ENCODE data around the gene MBD1.
"Not testable (repeated sequence)": the region's sequence is repeated elsewhere in the genome, so short reads cannot be mapped to it uniquely, and the experiment has no call there.

Gene MBD1

DNA sequence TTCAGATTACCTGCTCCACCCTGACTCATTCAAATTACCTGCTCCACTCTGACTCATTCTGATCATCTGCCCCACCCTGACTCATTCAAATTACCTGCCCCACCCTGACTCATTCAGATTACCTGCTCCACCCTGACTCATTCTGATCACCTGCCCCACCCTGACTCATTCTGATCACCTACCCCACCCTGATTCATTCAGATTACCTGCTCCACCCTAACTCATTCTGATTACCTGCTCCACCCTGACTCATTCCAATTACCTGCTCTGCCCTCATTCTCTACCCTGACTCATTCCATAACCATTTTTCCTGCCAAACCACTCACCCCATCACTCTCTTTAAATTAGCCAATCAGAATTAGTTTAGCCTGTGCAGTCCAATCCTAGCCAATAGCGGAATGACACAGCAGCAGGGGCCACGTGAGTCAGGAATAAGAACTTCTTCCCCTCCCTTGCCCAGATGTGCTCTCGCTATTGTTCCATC, 41.2 kb downstream of the MBD1 start:
- H3K4me3 ChIP-seq (ENCODE audit: insufficient read depth, low read length, poor library complexity, severe bottlenecking), result no peak overlapping the region

DNA sequence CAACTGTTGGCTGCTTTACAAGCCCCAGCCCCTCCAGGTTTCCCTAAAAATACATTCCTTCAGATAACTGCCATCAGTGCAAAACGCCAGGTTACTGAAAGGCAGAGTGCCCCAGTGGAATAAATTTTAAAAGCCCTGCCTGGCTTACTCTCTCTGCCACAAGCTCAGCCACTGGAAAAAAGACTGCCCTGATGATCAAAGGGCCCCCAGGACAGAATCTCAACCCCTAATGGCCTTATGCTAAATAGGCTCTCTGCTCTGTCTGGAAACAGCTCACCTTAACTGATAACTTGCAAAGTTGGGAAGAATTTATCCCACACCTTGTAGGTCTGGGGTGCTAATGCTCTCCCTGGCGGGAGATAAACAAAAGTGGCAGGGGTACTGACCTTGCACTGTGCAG, 48.9 kb downstream of the MBD1 start:
- Histone ChIP-seq H3K27ac (ENCODE audit: low read depth, low read length) (no peak overlapping the region), H4K20me1 (ENCODE audit: low read depth, low read length) (no peaks in the 10 kb centered on the region), H3K4me2 (ENCODE audit: low read depth, low read length, poor library complexity, severe bottlenecking) (no peak overlapping the region), H3K27me3 (ENCODE audit: low read length) (peaks cover 5% of the 10 kb centered on the region; the same call in 1 of the 2 replicates), H3K9me2 (replicated peaks; ENCODE audit: insufficient read depth, low read length) (no peaks in the 10 kb centered on the region), H3K79me2 (ENCODE audit: insufficient read depth, low read length) (no peaks in the 10 kb centered on the region), H3F3A (ENCODE audit: insufficient read depth) (no peaks in the 10 kb centered on the region), H2AFZ (ENCODE audit: low read depth, low read length, severe bottlenecking) (no peak overlapping the region), H3K4me3 (ENCODE audit: insufficient read depth, low read length, poor library complexity, severe bottlenecking) (no peak overlapping the region), H3K36me3 (ENCODE audit: low read length) (no peaks in the 10 kb centered on the region), H3K9me3 (ENCODE audit: insufficient read depth, low read length) (no peaks in the 10 kb centered on the region), H3K9ac (ENCODE audit: low read length) (no peak overlapping the region)
- TF ChIP-seq CTCF (IDR thresholded peaks at IDR 0.05; ENCODE audit: insufficient read depth, low read length, poor library complexity, severe bottlenecking), result no peak
- TF ChIP-seq EZH2phosphoT487 (conservative IDR thresholded peaks at IDR 0.05; ENCODE audit: low read length), result no peak

More for the DNA sequence above, 41.2 kb downstream of the MBD1 start:
- no peak overlapping the region for H2AFZ ChIP-seq (ENCODE audit: low read depth, low read length, severe bottlenecking)
- 0 out of 2 replicates have a peak, but pooled peaks cover 7% of the 10 kb centered on the region for H3K27me3 ChIP-seq (ENCODE audit: low read length)
- peaks cover 9% of the 10 kb centered on the region; the same call in 1 of the 2 replicates for H3K9me3 ChIP-seq (ENCODE audit: insufficient read depth, low read length)
- no peaks in the 10 kb centered on the region for H3K79me2 ChIP-seq (ENCODE audit: insufficient read depth, low read length)
- no peaks in the 10 kb centered on the region for H3F3A ChIP-seq (ENCODE audit: insufficient read depth)
- H4K20me1 ChIP-seq (ENCODE audit: low read depth, low read length), result no peaks in the 10 kb centered on the region
- no peaks in the 10 kb centered on the region for H3K9me2 ChIP-seq (replicated peaks; ENCODE audit: insufficient read depth, low read length)
- no peak overlapping the region for H3K9ac ChIP-seq (ENCODE audit: low read length)
- TF ChIP-seq EZH2phosphoT487 (conservative IDR thresholded peaks at IDR 0.05; ENCODE audit: low read length) (no peak), CTCF (IDR thresholded peaks at IDR 0.05; ENCODE audit: insufficient read depth, low read length, poor library complexity, severe bottlenecking) (no peak)
- no peaks in the 10 kb centered on the region for H3K36me3 ChIP-seq (ENCODE audit: low read length)
- H3K4me2 ChIP-seq (ENCODE audit: low read depth, low read length, poor library complexity, severe bottlenecking), result no peak overlapping the region
- H3K27ac ChIP-seq (ENCODE audit: low read depth, low read length), result no peak overlapping the region

- Histone ChIP-seq H3K9ac (ENCODE audit: low read length) (no peak overlapping the region), H2AFZ (ENCODE audit: low read depth, low read length, severe bottlenecking) (no peak overlapping the region), H3K4me3 (ENCODE audit: insufficient read depth, low read length, poor library complexity, severe bottlenecking) (no peak overlapping the region), H3K27me3 (ENCODE audit: low read length) (peaks cover 5% of the 10 kb centered on the region; the same call in 1 of the 2 replicates), H3K79me2 (ENCODE audit: insufficient read depth, low read length) (no peaks in the 10 kb centered on the region), H3K9me3 (ENCODE audit: insufficient read depth, low read length) (no peaks in the 10 kb centered on the region), H3K27ac (ENCODE audit: low read depth, low read length) (no peak overlapping the region), H3K9me2 (replicated peaks; ENCODE audit: insufficient read depth, low read length) (no peaks in the 10 kb centered on the region), H3K4me2 (ENCODE audit: low read depth, low read length, poor library complexity, severe bottlenecking) (no peak overlapping the region), H4K20me1 (ENCODE audit: low read depth, low read length) (no peaks in the 10 kb centered on the region), H3K36me3 (ENCODE audit: low read length) (no peaks in the 10 kb centered on the region), H3F3A (ENCODE audit: insufficient read depth) (no peaks in the 10 kb centered on the region)
- TF ChIP-seq CTCF (IDR thresholded peaks at IDR 0.05; ENCODE audit: insufficient read depth, low read length, poor library complexity, severe bottlenecking), result no peak
- no peak for TF ChIP-seq EZH2phosphoT487 (conservative IDR thresholded peaks at IDR 0.05; ENCODE audit: low read length)
Measured at GRCh38 chr18:50231621-50232020, 49.7 kb downstream of the MBD1 start.

GRCh38 chr18:50220249-50220648, 61.1 kb downstream of the MBD1 start:
- H3F3A ChIP-seq (ENCODE audit: insufficient read depth); H3K27me3 ChIP-seq (ENCODE audit: low read length); H3K4me2 ChIP-seq (ENCODE audit: low read depth, low read length, poor library complexity, severe bottlenecking); H3K9me2 ChIP-seq (replicated peaks; ENCODE audit: insufficient read depth, low read length); H3K9ac ChIP-seq (ENCODE audit: low read length); H3K9me3 ChIP-seq (ENCODE audit: insufficient read depth, low read length); H2AFZ ChIP-seq (ENCODE audit: low read depth, low read length, severe bottlenecking); H3K79me2 ChIP-seq (ENCODE audit: insufficient read depth, low read length); H3K36me3 ChIP-seq (ENCODE audit: low read length); H4K20me1 ChIP-seq (ENCODE audit: low read depth, low read length); H3K27ac ChIP-seq (ENCODE audit: low read depth, low read length); H3K4me3 ChIP-seq (ENCODE audit: insufficient read depth, low read length, poor library complexity, severe bottlenecking): not testable (repeated sequence)
